Neural crest cell (in vitro differentiated cells): Measurements from ENCODE around the gene PRKG1. TPM values are rescaled to one million over a fixed set of nuclear protein-coding genes. Genes with fewer than 3 reads are reported as not detected.

Experiments used
- DNase-seq: peaks from one replicate; pipeline ENCODE4 v3.0.0; 2021; ENCODE audit warnings: low read depth, mixed read lengths, low spot score
- H3K27ac Mint-ChIP-seq: one replicate; pipeline ENCODE4 v1.8.0; 2021; ENCODE audit warnings: mild to moderate bottlenecking, mixed read lengths; ENCODE audit not compliant: unreplicated experiment
- H3K27me3 Mint-ChIP-seq: 2 replicates; pipeline ENCODE4 v1.8.0; 2021; ENCODE audit warnings: low read depth, mild to moderate bottlenecking, mixed read lengths
- H3K36me3 Mint-ChIP-seq: 2 replicates; pipeline ENCODE4 v1.8.0; 2021; ENCODE audit warnings: low read depth, mild to moderate bottlenecking, mixed read lengths
- H3K4me1 Mint-ChIP-seq: 2 replicates; pipeline ENCODE4 v1.8.0; 2021; ENCODE audit warnings: mixed read lengths
- H3K4me3 Mint-ChIP-seq: one replicate; pipeline ENCODE4 v1.8.0; 2021; ENCODE audit warnings: mild to moderate bottlenecking, mixed read lengths
- H3K9me3 Mint-ChIP-seq: 2 replicates; pipeline ENCODE4 v1.8.0; 2021; ENCODE audit warnings: mixed read lengths
- total RNA-seq: library from RNA; stranded (reverse); gene quantifications from 2 replicates; pipeline ENCODE4 v1.2.1, GENCODE V29; 2021
- TF ChIP-seq, protein P1 (sequence below): fragments of 200-600 bp; sonication (generic); conservative IDR thresholded peaks from 2 replicates; pipeline ENCODE4 v1.5.0; 2021; ENCODE audit warnings: antibody characterized with exemption, mild to moderate bottlenecking

Gene PRKG1
- total RNA-seq, 1 donor from 2014 or later = 4.4 TPM

DNA sequence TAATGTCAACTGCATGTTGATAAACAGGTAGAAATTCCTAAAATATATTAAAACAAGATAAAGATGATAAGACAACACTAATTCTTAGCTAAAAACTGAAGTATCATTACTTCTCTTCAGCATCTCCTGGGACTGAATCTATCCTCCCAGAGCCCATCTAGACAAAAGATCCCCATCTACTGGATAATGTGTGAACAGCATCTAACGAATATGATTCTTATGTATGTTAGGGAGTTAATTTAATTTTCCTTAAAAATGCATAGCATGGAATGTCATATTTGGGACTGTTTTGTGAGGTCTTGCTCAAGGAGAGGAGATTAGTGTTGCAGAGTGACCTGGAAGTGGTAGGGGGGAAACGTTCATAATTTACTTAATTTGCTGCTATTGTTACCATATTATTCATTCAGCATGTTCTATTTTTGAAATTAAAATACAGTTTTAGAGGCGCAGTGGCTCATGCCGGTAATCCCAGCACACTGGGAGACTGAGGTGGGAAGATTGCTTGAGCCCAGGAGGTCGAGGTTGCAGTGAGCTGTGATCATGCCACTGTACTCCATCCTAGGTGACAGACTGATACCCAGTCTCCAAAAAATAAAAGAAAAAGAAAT is 930.2 kb downstream of the PRKG1 start:
- H3K27ac Mint-ChIP-seq = no peak overlapping the region
- TF ChIP-seq, protein P1, sequence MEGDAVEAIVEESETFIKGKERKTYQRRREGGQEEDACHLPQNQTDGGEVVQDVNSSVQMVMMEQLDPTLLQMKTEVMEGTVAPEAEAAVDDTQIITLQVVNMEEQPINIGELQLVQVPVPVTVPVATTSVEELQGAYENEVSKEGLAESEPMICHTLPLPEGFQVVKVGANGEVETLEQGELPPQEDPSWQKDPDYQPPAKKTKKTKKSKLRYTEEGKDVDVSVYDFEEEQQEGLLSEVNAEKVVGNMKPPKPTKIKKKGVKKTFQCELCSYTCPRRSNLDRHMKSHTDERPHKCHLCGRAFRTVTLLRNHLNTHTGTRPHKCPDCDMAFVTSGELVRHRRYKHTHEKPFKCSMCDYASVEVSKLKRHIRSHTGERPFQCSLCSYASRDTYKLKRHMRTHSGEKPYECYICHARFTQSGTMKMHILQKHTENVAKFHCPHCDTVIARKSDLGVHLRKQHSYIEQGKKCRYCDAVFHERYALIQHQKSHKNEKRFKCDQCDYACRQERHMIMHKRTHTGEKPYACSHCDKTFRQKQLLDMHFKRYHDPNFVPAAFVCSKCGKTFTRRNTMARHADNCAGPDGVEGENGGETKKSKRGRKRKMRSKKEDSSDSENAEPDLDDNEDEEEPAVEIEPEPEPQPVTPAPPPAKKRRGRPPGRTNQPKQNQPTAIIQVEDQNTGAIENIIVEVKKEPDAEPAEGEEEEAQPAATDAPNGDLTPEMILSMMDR = peak; percentile 82
- no peak overlapping the region for H3K4me3 Mint-ChIP-seq
- H3K27me3 Mint-ChIP-seq = no peaks in the 10 kb centered on the region
- DNase-seq = no peak
- peaks cover 4% of the 10 kb centered on the region for H3K4me1 Mint-ChIP-seq
- peaks cover 15% of the 10 kb centered on the region for H3K9me3 Mint-ChIP-seq
- peaks cover 8% of the 10 kb centered on the region for H3K36me3 Mint-ChIP-seq

DNA sequence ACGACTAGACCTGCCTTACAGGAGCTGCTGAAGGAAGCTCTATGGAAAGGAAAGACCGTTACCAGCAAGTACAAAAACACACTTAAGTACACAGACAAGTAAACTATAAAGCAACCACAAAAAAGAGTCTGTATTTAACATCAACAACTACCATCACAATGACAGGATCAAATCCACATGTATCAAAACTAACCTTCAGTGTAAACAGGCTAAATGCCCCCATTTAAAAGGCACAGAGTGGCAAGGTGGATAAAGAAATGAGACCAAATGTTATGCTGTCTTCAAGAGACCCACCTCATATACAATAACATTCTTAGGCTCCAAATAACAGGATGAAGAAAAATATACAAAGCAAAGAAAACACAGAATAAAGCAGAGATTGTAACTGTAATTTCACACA is 932.8 kb downstream of the PRKG1 start:
- no peak for DNase-seq
- Mint-ChIP-seq H3K27ac (no peak overlapping the region), H3K36me3 (peaks cover 11% of the 10 kb centered on the region), H3K4me3 (no peak overlapping the region), H3K27me3 (no peaks in the 10 kb centered on the region), H3K4me1 (peaks cover 4% of the 10 kb centered on the region), H3K9me3 (peaks cover 19% of the 10 kb centered on the region)
- TF ChIP-seq, protein P1 = no peak

DNA sequence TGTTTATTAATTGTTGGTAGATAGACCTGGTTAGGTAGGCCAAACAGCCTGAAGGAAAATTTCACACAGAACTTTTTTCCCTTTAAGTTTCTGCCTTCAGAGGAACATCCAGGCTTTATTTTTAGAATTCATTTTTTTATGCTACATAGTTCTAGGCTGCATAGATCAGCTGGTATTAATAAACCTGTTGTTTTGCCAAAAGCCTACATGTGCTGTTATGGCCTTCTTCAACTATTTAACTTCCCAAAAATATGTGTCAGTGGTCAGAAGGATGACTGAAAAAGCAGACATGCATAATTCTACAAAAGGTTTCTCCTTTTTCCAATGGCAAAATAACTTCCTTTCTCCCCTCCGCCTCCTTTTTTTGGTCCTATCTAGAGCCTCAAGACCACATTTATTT is 936.8 kb downstream of the PRKG1 start:
- Mint-ChIP-seq H3K4me3 (no peak overlapping the region), H3K27ac (no peak overlapping the region), H3K27me3 (no peaks in the 10 kb centered on the region), H3K9me3 (peaks cover 31% of the 10 kb centered on the region), H3K4me1 (no peaks in the 10 kb centered on the region), H3K36me3 (peaks cover 11% of the 10 kb centered on the region)
- DNase-seq = no peak
- TF ChIP-seq, protein P1 = no peak

DNA sequence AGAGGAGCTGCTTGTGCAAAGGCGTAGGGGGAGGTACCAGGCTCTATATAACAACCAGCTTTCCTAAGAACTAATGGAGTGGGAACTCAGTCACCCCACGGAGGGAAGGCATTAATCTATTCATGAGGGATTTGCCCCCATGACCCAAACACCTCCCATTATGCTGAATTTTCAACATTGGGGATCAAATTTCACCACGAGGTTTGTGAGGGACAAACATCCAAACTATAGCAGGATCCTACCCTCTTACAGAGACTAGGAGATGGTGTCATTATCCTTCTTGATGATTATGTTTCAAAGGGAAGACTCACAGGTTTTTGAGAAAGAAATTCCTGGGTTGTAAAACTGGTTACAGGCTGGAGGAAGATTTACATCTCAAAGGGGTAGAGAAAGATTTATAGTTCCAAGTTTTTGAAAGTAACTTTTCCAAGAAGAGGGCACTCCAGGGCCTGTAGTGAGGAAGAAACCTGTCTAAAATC is 944.8 kb downstream of the PRKG1 start:
- no peak for DNase-seq
- no peaks in the 10 kb centered on the region for H3K27me3 Mint-ChIP-seq
- H3K4me3 Mint-ChIP-seq = no peak overlapping the region

DNA sequence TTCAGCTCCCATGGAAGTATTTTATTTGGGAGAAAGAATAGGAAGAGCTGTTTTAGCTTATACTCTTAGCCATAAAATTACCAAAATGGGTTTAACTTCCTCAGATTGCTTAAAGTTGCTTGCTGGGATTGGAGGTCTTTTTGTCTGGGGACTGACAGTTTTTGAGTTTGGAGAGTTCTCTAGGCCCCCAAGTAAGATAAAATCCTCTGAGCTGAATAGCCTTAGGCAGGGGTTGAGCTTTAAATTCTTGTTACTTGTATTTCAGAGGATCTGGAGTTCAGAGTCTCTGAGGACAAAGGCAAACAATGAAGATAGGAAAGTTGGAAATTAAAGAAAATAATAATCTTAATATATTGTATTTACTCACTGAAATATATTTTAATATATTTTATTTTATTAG is 945.4 kb downstream of the PRKG1 start:
- Mint-ChIP-seq H3K36me3 (peaks cover 2% of the 10 kb centered on the region), H3K4me1 (peaks cover 13% of the 10 kb centered on the region), H3K9me3 (peaks cover 3% of the 10 kb centered on the region), H3K27me3 (no peaks in the 10 kb centered on the region), H3K27ac (peak overlapping the region; percentile 38), H3K4me3 (no peak overlapping the region)
- no peak for DNase-seq
- TF ChIP-seq, protein P1 = no peak

More for the DNA sequence above, 944.8 kb downstream of the PRKG1 start:
- Mint-ChIP-seq H3K36me3 (peaks cover 2% of the 10 kb centered on the region), H3K4me1 (peaks cover 13% of the 10 kb centered on the region), H3K27ac (peak overlapping the region; percentile 38), H3K9me3 (peaks cover 4% of the 10 kb centered on the region)
- TF ChIP-seq, protein P1 = no peak
